Endodermal cell (in vitro differentiated cells): Measurements from ENCODE around the gene ATXN7L1. TPM values are rescaled to one million over a fixed set of nuclear protein-coding genes. Genes with fewer than 3 reads are reported as not detected.

Source experiments
- DNase-seq: peaks from one replicate; pipeline ENCODE4 v3.0.0-alpha.2; 2017
- H3K27ac ChIP-seq: 2 replicates; pipeline ENCODE4 v1.5.1; 2013; ENCODE audit warnings: mild to moderate bottlenecking, low read depth, low read length, moderate library complexity
- H3K27me3 ChIP-seq: 2 replicates; pipeline ENCODE4 v1.6.1; 2013; ENCODE audit warnings: mild to moderate bottlenecking, low read length, moderate library complexity; ENCODE audit not compliant: insufficient read depth, control insufficient read depth, poor library complexity, severe bottlenecking
- H3K36me3 ChIP-seq: 2 replicates; pipeline ENCODE4 v1.7.0; 2013; ENCODE audit warnings: mild to moderate bottlenecking, low read length, moderate library complexity; ENCODE audit not compliant: control insufficient read depth, insufficient read depth
- H3K4me1 ChIP-seq: one replicate; pipeline ENCODE4 v1.7.0; 2013; ENCODE audit warnings: low read length; ENCODE audit not compliant: control insufficient read depth, insufficient read depth
- H3K4me3 ChIP-seq: 2 replicates; pipeline ENCODE4 v1.5.1; 2013; ENCODE audit warnings: mild to moderate bottlenecking, low read length, moderate library complexity
- H3K9ac ChIP-seq: 2 replicates; pipeline ENCODE4 v1.6.1; 2013; ENCODE audit warnings: mild to moderate bottlenecking, low read length, moderate library complexity; ENCODE audit not compliant: poor library complexity, severe bottlenecking; ENCODE audit errors: extremely low read depth
- H3K9me3 ChIP-seq: 2 replicates; pipeline ENCODE4 v1.6.1; 2013; ENCODE audit warnings: mild to moderate bottlenecking, low read length, moderate library complexity; ENCODE audit not compliant: control insufficient read depth
- H3K27ac Mint-ChIP-seq: 2 replicates; pipeline ENCODE4 v1.8.0; 2020; ENCODE audit warnings: mixed read lengths
- H3K27me3 Mint-ChIP-seq: 2 replicates; pipeline ENCODE4 v1.8.0; 2021; ENCODE audit warnings: mild to moderate bottlenecking, mixed read lengths; ENCODE audit not compliant: insufficient read depth
- H3K36me3 Mint-ChIP-seq: 2 replicates; pipeline ENCODE4 v1.8.0; 2020; ENCODE audit warnings: low read depth, mixed read lengths
- H3K4me1 Mint-ChIP-seq: 2 replicates; pipeline ENCODE4 v1.8.0; 2020; ENCODE audit warnings: mixed read lengths
- H3K4me3 Mint-ChIP-seq: 2 replicates; pipeline ENCODE4 v1.8.0; 2020; ENCODE audit warnings: mild to moderate bottlenecking, moderate library complexity, mixed read lengths
- H3K9me3 Mint-ChIP-seq: 2 replicates; pipeline ENCODE4 v1.8.0; 2020; ENCODE audit warnings: mild to moderate bottlenecking, mixed read lengths
- CTCF ChIP-seq: fragments of 200-600 bp; sonication (generic); conservative IDR thresholded peaks from 2 replicates; pipeline ENCODE4 v1.5.0; 2021; ENCODE audit warnings: antibody characterized with exemption, mild to moderate bottlenecking
- WGBS, 2 experiments: methylation state at CpG; one replicate each; pipeline versions ENCODE4 v1.1.5 to v1.1.7; 2013; ENCODE audit warnings: missing lambda C conversion rate in 2 of 2, mixed read lengths in 1 of 2; ENCODE audit not compliant: insufficient coverage in 1 of 2, insufficient read length in 1 of 2; 5-methylcytosine and 5-hydroxymethylcytosine counted together
- total RNA-seq, 2 donors: library from RNA; stranded (reverse); fragmentation: NEBNext Ultra II Directional in 1 of 2; extraction: Animal tissue kit (Norgen Biotek cat#: 25700) in 1 of 2; gene quantifications; 2 replicates in 1 of 2; 3 replicates in 1 of 2; pipeline ENCODE4 v1.2.1, GENCODE V29; 2021

The ATXN7L1 gene
- total RNA-seq, 2 donors from 2014 or later = 16.9 to 30.4 TPM

DNA sequence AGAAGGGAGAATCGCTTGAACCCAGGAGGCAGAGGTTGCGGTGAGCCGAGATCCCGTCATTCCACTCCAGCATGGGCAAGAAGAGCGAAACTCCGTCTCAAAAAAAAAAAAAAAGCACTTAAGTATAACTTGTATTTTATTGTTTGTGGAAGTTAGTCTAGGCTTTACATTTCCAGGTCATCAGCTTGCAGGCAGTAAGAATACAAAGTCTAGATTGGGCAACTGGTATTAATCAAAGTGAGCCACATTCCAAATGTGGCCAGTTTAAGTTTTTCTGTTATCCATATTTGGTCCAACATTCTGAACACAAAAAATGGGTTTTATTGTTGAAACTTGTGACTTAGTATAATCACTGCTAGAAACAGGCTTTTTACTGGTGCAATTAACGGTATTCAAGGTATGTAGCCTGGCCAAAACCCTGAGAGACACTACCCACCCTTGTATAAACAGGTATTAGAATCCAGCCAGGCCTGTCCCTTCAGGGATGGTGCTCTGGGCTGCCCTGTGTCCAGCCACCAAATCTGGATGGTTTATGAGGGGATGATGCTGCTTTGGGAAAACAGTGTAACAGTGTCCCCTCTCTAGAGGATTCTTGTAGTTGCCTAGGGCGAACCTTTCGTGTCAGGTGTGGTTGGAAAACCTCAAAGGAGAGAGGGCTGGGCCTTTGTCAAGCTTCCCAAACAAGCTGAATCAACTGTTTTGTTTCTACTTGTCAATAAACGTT, 173.0 kb downstream of the ATXN7L1 start:
- H3K9ac ChIP-seq = no peak overlapping the region

GRCh38 chr7:105699568-105700236, 176.7 kb downstream of the ATXN7L1 start:
- no peak overlapping the region for H3K4me3 Mint-ChIP-seq
- no peaks in the 10 kb centered on the region for H3K27me3 ChIP-seq
- no peak for DNase-seq
- H3K9ac ChIP-seq = no peak overlapping the region
- H3K27ac ChIP-seq = no peak overlapping the region
- H3K9me3 ChIP-seq = peaks cover 9% of the 10 kb centered on the region
- H3K27ac Mint-ChIP-seq = peak overlapping the region; percentile 12
- H3K27me3 Mint-ChIP-seq = no peaks in the 10 kb centered on the region
- no peaks in the 10 kb centered on the region for H3K36me3 ChIP-seq
- 96 to 100% methylated on average over 5 to 8 of the region's 8 CpGs for WGBS, 2 experiments
- H3K9me3 Mint-ChIP-seq = peaks cover 2% of the 10 kb centered on the region
- no peak for TF ChIP-seq CTCF
- H3K4me3 ChIP-seq = no peak overlapping the region
- H3K4me1 Mint-ChIP-seq = peaks cover 33% of the 10 kb centered on the region
- H3K36me3 Mint-ChIP-seq = peaks cover 3% of the 10 kb centered on the region
- no peaks in the 10 kb centered on the region for H3K4me1 ChIP-seq

More for the DNA sequence above, 173.0 kb downstream of the ATXN7L1 start:
- no peak overlapping the region for H3K4me3 Mint-ChIP-seq
- H3K27me3 ChIP-seq = no peaks in the 10 kb centered on the region
- peaks cover 23% of the 10 kb centered on the region for H3K36me3 Mint-ChIP-seq
- 96 to 98% methylated on average over 5 to 10 of the region's 10 CpGs for WGBS, 2 experiments
- H3K27ac ChIP-seq = no peak overlapping the region
- H3K4me1 Mint-ChIP-seq = peaks cover 17% of the 10 kb centered on the region
- H3K9me3 Mint-ChIP-seq = no peaks in the 10 kb centered on the region
- no peaks in the 10 kb centered on the region for H3K9me3 ChIP-seq
- no peak for TF ChIP-seq CTCF
- no peaks in the 10 kb centered on the region for H3K4me1 ChIP-seq
- no peak overlapping the region for H3K27ac Mint-ChIP-seq
- peaks cover 14% of the 10 kb centered on the region for H3K36me3 ChIP-seq
- no peak overlapping the region for H3K4me3 ChIP-seq
- no peak for DNase-seq
- no peaks in the 10 kb centered on the region for H3K27me3 Mint-ChIP-seq

DNA sequence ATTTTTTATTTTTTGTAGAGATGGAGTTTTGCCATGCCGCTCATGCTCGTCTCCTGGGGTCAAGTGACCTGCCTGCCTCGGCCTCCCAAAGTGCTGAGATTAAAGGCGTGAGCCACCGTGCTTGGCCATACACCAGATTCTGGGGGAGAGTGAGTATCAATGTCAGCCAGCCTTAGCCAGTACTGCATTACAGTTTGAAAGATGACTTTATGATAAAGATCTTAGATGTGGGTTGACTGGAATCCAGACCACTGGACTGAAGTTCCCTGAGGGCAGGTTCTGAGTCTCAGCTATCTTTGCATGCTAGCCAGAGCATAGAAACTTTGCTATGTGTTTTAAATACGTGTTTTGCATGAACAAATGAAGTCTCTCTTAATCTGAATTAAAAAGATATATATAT, 177.9 kb downstream of the ATXN7L1 start:
- no peak overlapping the region for H3K27ac ChIP-seq
- Mint-ChIP-seq H3K27ac (no peak overlapping the region), H3K27me3 (no peaks in the 10 kb centered on the region)

More for the DNA sequence above, 177.9 kb downstream of the ATXN7L1 start:
- no peak for TF ChIP-seq CTCF
- Histone ChIP-seq H3K4me1 (no peaks in the 10 kb centered on the region), H3K27me3 (no peaks in the 10 kb centered on the region), H3K36me3 (no peaks in the 10 kb centered on the region), H3K9ac (no peak overlapping the region), H3K9me3 (peaks cover 9% of the 10 kb centered on the region), H3K4me3 (no peak overlapping the region)
- WGBS, 2 experiments = 95 to 100% methylated on average over 5 of the region's 6 CpGs
- peaks cover 33% of the 10 kb centered on the region for H3K4me1 Mint-ChIP-seq
- H3K4me3 Mint-ChIP-seq = no peak overlapping the region
- no peak for DNase-seq
- peaks cover 2% of the 10 kb centered on the region for H3K9me3 Mint-ChIP-seq
- peaks cover 3% of the 10 kb centered on the region for H3K36me3 Mint-ChIP-seq
